ENCODE results near the gene NOL7.

NOL7 gene

DNA sequence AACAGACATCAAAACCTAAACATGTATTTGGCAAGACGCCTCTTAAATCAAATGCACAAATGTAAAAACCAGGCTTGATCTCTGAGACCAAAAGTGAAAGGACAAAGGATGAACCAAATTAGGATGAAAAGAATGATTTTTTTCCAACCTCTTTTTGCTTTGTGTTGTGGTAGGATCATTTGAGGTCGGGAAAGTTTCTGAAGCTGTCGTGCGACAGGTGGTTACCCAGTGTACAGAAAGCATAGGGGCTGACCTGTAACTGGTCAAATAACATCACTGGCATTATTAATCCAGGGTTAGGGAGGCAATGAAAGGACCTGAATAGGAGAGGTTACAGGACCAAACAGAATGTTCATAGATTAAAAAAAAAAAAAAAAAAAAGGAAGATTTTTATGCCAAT lies 18.1 kb upstream of the NOL7 start:
- no peak for DNase-seq (ENCODE audit: low read depth)

DNA sequence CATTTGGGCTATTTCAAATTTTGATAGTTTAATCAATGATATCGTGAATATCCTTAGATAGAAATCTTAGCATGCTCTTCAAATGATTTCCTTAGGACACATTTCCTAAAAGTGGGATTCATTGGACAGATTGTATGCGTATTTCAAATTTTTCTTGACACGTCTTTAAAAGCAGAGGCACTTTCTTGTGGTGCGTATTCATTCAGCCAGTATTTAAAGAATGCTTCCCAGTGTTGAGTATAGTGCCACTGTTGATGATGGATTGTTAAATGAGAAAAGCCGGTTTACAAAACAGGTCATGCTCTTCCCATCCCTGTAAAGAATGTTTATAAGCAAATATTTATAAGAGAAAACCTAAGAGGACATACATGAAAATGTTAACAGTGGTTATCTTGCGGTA lies 15.1 kb upstream of the NOL7 start:
- no peak for DNase-seq (ENCODE audit: low read depth)

DNA sequence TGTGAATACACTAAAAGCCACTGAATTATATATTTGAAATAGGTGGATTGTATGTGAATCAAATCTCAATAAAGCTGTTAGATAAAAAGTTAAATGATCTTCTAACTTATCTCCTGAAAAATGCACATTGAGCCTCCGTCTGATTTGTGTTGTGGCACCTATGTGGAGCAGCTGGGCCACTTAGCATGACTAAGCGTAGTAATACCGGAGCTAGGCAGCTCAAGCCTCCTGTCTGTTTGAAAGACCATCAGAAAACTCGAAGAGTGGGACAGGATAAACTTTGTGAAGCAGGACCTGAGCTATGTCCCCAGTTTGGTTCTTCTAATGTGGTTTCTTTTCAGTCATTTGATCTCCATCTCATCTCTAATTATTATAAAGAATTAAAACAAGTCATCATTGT lies 11.0 kb upstream of the NOL7 start:
- no peak for DNase-seq (ENCODE audit: low read depth)

DNA sequence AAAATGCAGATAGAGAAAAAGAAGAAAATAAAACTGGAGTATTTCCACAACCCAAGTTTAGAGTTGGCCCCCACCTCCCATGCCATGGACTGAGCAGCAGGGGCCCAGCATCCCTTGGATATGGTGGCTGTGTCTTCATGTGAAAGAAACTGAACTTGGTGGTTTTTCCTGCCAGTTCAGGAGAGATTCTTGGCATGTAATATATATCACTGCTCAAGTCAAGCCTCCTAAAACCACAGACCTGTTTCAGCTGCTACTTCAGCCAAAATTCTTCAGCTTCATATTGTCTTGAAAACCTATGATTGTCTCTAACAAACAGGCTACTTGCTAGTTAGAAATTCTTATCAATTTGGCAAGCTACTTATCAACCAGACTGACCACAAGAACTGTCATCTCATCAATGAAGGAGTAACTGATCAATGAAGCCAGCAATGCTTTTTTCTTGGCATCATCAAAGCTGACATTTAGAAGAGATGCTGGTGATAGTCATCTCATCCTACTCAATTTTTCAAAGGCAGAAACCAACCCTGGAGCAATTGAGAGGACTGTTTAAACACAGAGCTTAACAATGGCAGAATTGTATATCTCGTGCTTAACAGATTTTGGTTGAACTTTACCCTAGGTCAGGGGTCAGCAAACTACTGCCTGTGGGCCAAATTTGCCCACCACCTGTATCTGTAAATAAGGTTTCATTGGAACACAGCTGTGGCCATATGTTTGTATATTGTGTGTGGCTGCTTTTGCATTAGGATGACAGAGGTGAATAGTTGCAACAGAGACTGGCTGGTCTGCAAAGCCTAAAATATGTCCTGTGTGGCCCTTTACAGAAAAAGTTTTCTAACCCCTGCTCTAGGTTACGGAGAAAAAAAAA lies 10.4 kb upstream of the NOL7 start:
- DNase-seq (ENCODE audit: low read depth), result no peak

DNA sequence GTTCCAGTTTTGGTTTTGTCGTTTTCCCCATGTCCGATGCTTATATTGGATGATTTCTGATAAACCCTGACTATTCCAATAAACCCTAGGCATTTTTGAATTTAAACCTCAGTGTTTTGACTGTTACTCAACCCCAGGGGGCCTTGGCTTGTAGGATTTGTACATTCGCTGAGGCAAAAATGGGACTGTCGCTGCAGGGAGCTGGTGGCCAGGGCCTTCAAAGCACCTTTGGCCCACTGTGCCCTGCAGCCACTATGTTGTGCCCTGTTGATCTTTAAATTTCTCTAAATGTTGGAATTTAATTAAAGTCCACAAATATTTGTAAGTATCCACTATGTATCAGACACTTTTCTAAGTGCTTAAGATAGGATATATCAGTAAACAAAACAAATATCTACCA lies 9.5 kb upstream of the NOL7 start:
- DNase-seq (ENCODE audit: low read depth), result no peak

DNA sequence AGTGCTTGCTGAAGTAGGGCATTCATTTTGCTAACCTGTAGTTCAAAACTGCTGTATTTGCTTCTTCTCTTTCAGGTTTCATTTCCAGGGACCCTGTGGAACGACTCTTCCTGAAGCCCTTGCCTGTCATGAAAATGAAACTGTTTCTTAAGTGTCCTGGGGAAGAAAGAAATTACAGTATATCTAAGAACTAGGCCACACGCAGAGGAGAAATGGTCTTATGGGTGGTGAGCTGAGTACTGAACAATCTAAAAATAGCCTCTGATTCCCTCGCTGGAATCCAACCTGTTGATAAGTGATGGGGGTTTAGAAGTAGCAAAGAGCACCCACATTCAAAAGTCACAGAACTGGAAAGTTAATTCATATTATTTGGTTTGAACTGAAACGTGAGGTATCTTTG lies 3.4 kb upstream of the NOL7 start:
- no peak for DNase-seq (ENCODE audit: low read depth)

DNA sequence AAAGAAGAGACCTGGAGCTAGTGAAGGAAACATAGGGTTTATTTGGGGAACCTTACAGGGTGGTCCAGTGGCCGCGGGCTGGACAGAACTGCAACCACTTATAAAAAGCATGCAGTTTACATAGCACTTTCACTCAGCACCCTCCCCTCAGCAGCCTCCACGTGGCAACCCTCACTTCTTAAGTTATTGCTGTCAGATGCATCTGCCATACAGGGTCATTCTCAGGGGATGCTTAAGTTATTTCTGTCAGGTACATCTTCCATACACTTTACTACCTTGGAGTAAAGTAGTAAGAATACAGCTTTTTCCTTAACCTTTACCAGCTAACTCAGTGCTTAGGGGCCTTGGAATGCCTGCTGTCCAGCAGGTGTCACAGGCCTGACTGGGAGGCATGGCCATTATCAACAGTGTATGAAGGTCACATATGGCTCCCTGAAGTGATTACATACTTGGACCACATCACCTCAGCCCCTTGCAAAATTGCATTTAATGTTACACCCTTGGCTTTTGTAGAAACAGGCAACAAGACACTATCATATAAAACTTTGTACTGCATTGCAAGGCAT lies 2.0 kb upstream of the NOL7 start:
- no peak for DNase-seq (ENCODE audit: low read depth)

DNA sequence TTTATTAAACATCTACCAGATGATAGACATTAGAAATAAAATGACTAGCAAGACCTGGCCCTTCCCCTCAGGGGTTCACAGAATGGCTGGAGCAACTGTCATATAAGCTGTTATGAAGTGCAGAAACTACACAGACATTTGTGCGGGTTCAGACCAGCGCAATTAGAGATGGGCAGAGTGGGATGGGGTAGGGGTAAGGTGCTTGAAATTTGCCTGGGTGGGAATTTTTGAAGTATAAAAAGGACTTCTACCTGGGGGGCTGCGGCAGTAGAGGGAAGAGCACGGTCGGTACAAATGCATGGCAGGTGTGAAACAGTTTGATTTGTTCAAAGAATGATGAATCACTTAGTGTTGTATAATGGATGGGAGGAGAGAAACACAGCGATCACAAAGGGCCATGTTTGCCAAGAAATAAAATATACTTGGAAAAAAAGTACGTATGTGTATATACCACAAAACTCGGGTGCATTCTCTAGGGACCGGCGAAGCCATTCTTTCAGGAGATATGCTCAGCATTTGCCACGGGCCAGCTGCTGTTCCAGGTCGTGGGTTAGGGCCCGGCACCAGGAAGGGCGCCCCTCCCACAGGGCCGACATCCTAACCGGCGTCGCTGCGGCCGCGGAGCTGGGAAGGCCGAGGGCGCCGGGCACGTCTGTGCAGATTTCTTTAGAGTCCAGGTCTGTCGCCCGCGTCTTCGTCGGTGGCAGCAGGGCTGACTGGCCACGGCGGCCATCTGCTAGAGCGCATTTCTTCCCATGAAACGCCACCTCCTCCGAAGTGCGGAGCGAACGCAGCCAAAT lies 809 bp upstream of the NOL7 start:
- DNase-seq (ENCODE audit: low read depth), result peak; percentile 49

DNA sequence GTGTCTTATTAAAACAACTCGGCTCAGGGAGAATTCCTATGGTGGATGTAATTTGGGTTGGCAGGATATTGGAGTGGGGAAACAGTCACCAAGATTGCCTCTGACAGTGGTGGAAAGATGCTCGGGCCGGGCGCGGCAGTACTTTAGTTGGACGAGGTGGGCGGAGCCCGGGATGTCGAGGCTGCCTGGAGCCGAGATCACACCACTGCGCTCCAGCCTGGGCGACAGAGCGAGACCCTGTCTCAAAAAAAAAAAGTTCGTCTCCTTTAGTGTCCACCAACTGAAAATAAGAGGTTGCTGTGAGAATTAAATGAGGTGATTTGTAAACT lies 621 bp downstream of the NOL7 start:
- DNase-seq (ENCODE audit: low read depth), result peak; percentile 48

DNA sequence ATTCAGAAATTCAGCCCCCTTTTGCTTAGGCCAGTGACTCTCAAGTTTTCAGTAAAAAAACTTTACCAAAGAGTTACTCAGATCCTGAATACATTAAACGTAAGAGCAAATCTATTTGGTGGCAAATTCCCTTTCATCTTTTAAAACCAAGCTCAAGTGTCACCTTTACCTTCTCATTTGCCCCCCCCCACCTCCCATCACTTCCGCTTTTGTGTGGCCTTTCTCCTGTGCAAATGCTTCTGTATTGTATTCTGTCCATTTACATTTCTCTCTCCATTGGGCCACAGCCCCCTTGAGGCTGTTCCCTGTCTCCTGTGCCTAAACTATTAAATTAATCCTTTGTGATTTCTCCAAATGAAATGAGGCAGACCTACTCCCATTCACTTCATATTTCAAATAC lies 1.9 kb downstream of the NOL7 start:
- no peak for DNase-seq (ENCODE audit: low read depth)

DNA sequence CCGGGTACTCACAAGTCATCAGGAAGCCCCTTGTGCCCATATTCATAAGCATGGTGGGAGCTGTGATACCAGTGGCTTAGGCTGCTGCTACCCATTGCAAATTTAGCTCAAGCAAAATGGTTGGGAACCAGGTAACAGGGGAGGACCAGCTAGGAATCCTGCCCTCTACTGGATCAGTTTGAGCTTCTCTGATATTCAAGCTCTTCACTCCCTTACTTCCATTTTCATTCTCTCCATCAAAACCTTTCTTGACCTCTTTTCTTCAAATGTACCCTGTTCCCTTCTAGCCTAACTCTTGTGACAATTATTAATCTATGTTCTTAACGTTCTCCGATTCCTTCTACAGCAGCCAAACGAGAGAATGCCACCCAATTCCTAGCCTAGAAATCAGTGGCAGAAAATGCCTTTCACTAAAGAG lies 9.7 kb downstream of the NOL7 start:
- peak; percentile 24 for DNase-seq (ENCODE audit: low read depth)

DNA sequence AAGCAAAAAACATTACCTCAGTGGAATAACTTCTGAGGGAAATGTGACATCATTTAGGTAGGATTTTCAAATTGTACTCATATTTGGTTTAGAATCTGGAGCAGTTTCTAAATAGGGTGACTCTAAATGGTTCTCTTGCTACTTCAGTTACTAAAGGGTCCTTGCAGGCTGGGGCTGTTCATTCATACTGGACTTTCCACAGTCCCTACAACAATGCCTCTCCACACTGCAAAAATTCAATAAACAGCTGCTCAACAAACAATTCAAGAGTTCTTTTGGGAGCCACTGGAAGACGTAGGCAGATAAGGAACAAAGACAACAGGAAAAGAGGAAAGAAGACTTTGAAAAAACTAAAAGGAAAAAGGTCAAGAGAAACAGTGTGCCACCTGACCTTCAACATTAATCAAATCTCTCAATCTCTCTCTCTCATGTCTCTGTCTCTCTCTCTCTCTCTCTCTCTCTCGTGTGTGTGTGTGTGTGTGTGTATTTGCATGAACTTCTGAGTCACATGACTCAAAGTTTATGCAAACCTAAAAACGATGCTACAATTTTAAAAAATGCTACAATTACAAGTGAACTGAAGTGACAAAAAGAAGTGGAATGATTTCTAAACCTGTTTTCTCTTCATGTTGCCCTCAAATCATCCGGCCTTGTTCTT lies 14.5 kb downstream of the NOL7 start:
- DNase-seq (ENCODE audit: low read depth), result no peak

DNA sequence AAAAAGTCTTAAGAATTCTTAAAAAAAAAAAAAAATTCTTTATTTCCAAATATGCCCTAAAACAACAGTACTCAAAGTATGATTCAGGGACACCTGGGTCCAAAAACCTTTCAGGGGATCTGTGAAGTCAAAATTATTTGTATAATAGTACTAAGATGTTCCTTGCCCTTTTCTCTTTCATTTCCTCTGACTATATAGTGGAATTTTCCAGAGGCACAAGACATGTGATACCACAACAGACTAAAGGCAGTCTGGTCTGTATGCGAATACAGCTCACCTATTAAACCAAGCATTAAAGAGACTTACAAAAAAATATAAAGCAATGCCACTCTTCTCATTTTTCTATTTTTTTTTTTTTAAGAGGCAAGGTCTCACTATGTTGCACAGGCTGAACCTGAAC lies 15.4 kb downstream of the NOL7 start:
- no peak for DNase-seq (ENCODE audit: low read depth)

DNA sequence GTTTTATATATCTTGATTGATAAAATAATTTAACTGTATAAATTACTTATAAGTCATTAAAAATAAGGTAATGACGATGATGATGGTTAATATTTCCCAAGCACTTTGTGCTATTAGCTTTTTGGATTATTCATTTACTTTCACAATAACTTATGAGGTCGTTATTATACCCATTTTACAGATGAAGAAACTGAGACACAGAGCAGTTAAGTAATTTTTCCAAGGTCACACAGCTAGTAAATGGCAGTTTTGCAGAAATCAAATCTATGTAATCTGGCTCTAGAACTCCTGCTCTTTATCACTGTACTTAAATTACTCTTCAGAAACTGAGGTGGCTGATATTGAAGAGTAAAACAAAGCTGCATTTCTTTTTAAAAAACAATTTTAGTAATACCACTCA lies 18.2 kb downstream of the NOL7 start:
- DNase-seq (ENCODE audit: low read depth), result no peak

DNA sequence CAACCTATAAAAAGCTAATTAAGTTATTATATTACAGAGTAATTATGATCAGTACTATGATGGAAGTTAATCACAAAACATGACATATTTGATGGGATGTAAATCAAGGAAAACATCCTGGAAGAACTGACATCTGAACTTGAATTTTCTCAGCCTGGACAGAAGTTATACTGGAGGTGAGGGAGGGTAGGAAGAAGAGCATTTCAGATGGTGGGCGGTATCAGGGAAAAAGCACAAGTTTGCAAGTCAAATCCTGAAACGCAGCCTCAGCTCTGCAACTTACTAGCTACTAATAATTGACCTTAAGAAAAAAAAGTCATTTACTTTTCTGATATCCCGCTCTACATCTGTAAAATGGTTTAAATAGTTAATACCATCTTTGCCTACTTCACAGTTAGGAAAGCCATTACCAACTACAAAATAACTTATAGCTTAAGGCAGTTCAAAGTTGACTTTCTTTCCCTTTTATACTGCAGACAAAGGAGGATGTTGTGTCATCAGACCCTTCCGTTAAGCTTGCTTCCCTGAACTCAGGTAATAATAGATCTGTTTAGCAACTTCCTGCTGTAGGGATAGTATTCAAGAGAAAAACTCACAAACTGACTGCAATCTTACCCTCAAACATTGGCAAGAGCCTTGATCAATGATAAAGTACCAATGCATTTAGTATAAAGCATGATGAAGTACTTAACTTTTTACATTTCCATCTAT lies 21.0 kb downstream of the NOL7 start:
- no peak for DNase-seq (ENCODE audit: low read depth)

DNA sequence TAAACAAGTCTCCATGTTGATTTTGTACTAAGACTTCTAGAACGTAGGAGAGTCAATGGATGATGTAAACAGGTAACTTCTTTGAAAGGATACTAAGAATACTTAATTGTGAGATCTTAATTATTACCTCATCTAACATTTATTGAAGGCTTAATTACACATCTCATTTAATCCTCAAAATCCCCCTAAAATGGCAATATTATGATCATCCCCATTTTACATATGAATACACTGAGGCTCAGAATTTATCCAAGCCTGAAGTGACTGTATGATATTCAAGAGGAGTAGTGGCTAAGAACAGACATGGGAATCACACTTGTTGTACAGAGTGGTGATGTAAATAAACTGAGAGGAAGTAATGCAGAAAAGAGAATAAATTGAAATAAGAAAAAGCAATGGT lies 22.9 kb downstream of the NOL7 start:
- DNase-seq (ENCODE audit: low read depth), result no peak

DNA sequence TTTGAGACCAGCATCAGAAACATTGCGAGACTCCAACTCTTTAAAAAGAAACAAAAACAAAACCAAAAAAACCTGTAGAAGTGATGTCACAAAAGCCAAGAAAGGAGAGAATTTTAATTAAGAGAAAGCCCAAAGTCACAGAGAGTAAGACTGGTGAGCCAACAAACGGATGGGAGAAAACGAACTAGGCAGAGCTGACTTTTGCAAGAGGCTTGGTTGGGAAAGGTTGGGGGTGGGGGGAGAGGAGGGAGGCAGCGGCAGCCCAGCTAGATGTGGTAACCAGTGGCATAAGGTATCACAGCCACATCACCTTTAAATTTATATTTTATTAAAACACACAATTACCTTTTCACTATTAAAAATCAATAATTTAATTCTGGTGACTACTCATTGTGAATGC lies 23.5 kb downstream of the NOL7 start:
- DNase-seq (ENCODE audit: low read depth), result no peak

DNA sequence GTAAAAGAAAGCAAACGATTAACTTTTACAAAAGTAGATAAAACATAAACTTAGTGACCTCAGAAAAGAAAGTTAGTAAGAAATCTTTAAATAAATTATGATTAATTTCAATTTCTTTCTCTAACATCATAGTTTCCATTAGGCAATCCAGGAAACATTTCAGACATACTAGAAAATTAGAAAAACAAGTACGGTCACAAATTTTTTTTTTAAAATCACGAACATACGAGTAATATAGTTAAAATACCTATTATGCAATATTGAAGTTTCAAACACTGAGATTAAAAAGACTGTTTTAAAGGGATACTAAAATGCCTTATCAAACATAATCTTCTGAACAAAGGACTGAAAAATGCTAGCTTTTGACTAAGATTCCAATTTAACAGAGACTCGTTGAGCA lies 26.2 kb downstream of the NOL7 start:
- DNase-seq (ENCODE audit: low read depth), result peak; percentile 49

DNA sequence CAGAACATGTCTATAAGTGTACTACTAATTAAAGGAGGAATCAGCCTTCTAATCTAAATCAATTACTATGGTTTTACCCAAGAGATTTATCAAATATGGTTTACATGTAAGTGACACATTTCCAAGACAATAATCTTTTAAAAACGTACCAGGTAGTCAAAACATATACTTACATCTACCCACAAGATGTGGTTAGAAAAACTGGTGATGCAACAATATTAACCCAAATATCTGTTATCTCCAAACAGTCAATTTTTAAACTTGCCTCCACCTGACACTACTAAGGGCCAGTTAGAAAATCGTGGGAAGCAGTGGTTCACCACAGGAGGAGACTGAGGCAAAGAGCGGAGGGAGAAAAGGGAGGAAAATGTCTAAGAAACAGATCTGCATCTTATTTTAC lies 28.0 kb downstream of the NOL7 start:
- DNase-seq (ENCODE audit: low read depth), result no peak

DNA sequence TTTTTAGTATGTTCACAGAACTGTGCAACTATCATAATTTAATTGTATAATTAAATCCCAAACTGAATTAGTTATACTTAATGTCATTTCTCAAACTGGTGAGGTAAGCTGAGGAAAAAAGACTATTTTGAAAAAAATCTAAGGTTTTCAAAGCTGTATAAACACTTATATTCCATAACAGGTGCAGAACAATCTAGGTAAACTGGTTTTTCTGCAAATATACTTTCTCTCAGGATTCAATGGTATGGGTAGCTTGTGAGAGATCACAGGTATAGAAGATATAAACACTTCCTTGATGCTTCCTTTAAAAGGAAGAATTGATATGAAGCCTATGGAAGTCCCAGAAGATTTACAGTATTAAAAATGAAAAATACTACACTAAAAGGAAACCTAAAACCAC lies 33.7 kb downstream of the NOL7 start:
- DNase-seq (ENCODE audit: low read depth), result no peak

DNA sequence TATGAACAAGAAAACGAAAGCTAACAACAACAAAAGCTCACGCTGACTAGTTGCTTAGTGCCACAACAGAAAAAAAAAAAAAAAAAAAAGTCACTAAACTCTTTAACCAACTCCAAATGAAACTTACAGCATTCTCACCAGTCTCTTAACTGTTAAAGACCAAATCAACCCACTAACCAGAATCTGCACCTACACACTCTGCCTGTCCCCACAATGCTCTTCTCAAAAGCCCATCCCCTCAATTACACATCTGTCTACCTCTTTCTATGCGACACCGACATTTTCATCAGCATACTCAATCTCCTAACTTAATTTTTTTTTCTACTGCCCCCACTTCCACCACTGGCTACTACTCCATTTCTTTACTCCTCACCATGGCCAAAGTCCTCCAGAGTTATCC lies 34.3 kb downstream of the NOL7 start:
- DNase-seq (ENCODE audit: low read depth), result no peak

DNA sequence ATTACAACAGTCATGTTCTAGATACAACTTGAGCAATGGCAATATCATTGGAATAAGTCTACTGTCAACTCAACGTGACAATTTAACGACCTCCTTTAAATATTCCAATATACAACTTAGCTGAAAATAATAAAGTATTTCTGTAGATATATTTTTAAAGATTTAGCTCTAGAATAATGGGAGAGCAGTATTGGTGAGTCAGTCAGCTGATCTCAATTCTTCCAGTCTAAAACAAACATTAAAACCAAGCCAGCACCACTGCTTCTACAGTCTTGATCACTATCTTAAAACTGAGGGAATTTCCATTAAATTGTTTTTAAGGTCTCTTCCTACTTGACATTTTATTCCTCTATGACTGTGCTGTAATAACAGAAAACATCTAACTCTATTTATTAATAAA lies 38.2 kb downstream of the NOL7 start:
- DNase-seq (ENCODE audit: low read depth), result no peak

Data from fibroblast of gingiva (primary cell).